ENCODE results near the gene CDK5.

DNA sequence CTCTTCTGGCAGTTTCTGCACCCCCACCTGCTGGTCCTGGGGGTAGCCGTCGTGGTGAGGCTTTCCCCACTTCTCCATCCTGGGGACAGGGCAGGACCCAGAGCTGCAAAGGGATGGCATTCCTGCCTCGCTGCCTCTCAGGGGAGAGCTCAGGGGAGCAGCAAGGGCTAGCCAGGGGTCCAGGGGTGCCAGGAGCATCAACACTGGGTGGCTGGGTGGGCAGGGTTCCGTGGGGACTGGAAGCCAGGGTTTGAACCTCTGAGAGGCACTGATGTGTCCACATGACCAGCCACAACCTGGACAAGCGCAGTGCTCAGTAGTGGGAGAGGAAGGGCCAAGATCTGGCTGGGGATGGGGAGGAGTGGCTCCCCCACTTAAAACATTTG lies 23.8 kb downstream of the CDK5 start:
- TF ChIP-seq, protein P1, sequence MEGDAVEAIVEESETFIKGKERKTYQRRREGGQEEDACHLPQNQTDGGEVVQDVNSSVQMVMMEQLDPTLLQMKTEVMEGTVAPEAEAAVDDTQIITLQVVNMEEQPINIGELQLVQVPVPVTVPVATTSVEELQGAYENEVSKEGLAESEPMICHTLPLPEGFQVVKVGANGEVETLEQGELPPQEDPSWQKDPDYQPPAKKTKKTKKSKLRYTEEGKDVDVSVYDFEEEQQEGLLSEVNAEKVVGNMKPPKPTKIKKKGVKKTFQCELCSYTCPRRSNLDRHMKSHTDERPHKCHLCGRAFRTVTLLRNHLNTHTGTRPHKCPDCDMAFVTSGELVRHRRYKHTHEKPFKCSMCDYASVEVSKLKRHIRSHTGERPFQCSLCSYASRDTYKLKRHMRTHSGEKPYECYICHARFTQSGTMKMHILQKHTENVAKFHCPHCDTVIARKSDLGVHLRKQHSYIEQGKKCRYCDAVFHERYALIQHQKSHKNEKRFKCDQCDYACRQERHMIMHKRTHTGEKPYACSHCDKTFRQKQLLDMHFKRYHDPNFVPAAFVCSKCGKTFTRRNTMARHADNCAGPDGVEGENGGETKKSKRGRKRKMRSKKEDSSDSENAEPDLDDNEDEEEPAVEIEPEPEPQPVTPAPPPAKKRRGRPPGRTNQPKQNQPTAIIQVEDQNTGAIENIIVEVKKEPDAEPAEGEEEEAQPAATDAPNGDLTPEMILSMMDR (conservative IDR thresholded peaks at IDR 0.05 in 1 of 2, IDR thresholded peaks at IDR 0.05 in 1 of 2; ENCODE audit: low read depth in 1 of 2, low read length in 2 of 2): no peak
- TF ChIP-seq EZH2 (IDR thresholded peaks at IDR 0.05; ENCODE audit: low read length, missing control alignments): no peak

All from fibroblast of lung (primary cell).